Activated B cell treated with CpG ODN at 0.5 μM for 24 hours (primary cell): ENCODE results near the gene RETREG1. TPM values are rescaled to one million over a fixed set of nuclear protein-coding genes. Genes with fewer than 3 reads are reported as not detected.

Experiments
- ATAC-seq: fragments of 200-7000 bp; cut with Tn5 transposase; one replicate; pipeline ENCODE4 v1.10.0; 2021; ENCODE audit warnings: low read depth, mild to moderate bottlenecking, moderate library complexity
- CTCF ChIA-PET: fragments of 350-600 bp; sonication (Branson Sonifier 250); formaldehyde crosslinking; loops from one replicate; lab custom pipeline; 2021; ENCODE audit warnings: antibody characterized with exemption; lab: Charles Lee
- POLR2A ChIA-PET: fragments of 350-600 bp; sonication (Branson Sonifier 250); formaldehyde crosslinking; loops from one replicate; lab custom pipeline; 2021; ENCODE audit warnings: antibody characterized with exemption; lab: Charles Lee
- DNase-seq: peaks from one replicate; pipeline ENCODE4 v3.0.0; 2022
- H3K27ac Mint-ChIP-seq: one replicate; pipeline ENCODE4 v1.8.0; 2020; ENCODE audit warnings: mixed read lengths
- H3K27me3 Mint-ChIP-seq: one replicate; pipeline ENCODE4 v1.8.0; 2021; ENCODE audit warnings: mixed read lengths
- H3K36me3 Mint-ChIP-seq: one replicate; pipeline ENCODE4 v1.8.0; 2021; ENCODE audit warnings: low read depth, mixed read lengths
- H3K4me1 Mint-ChIP-seq: one replicate; pipeline ENCODE4 v1.8.0; 2021; ENCODE audit warnings: mixed read lengths
- H3K4me3 Mint-ChIP-seq: one replicate; pipeline ENCODE4 v1.8.0; 2020; ENCODE audit warnings: mild to moderate bottlenecking, mixed read lengths
- H3K9me3 Mint-ChIP-seq: one replicate; pipeline ENCODE4 v1.8.0; 2020; ENCODE audit warnings: mixed read lengths
- CTCF ChIP-seq: fragments of 200-600 bp; IDR thresholded peaks from one replicate; pipeline ENCODE4 v1.8.0; 2022; ENCODE audit warnings: antibody characterized with exemption, mild to moderate bottlenecking
- intact Hi-C: fragments of 100-400 bp; cut with micrococcal nuclease; formaldehyde crosslinking; loops from one replicate; pipeline ENCODE4 v1.15.1; 2024
- total RNA-seq: library from RNA; stranded (reverse); gene quantifications from 2 replicates; pipeline ENCODE4 v1.2.3, GENCODE V29; 2022

The RETREG1 gene
- total RNA-seq, 1 donor from 2014 or later, result 3.5 TPM

GRCh38 chr5:16549491-16550206 lies 67.1 kb downstream of the RETREG1 start:
- POLR2A ChIA-PET, result no interaction called here
- H3K4me1 Mint-ChIP-seq, result peaks cover 18% of the 10 kb centered on the region
- H3K9me3 Mint-ChIP-seq, result no peaks in the 10 kb centered on the region
- no peaks in the 10 kb centered on the region for H3K27me3 Mint-ChIP-seq
- no peak for TF ChIP-seq CTCF
- CTCF ChIA-PET, result no interaction called here
- no peak for ATAC-seq
- intact Hi-C loops, result loop anchor here (1.0 kb wide), 1 partner anchor 60 kb away; no protein-coding TSS in a partner anchor
- no peak overlapping the region for H3K27ac Mint-ChIP-seq
- DNase-seq, result no peak
- H3K4me3 Mint-ChIP-seq, result peak overlapping the region; percentile 1
- H3K36me3 Mint-ChIP-seq, result no peaks in the 10 kb centered on the region

- H3K4me3 Mint-ChIP-seq, result no peak overlapping the region
- ATAC-seq (no peak), DNase-seq (no peak)
- peaks cover 18% of the 10 kb centered on the region for H3K4me1 Mint-ChIP-seq
- no peaks in the 10 kb centered on the region for H3K27me3 Mint-ChIP-seq
- H3K27ac Mint-ChIP-seq, result no peak overlapping the region
- CTCF ChIA-PET, result no interaction called here
- H3K36me3 Mint-ChIP-seq, result no peaks in the 10 kb centered on the region
- H3K9me3 Mint-ChIP-seq, result no peaks in the 10 kb centered on the region
- intact Hi-C loops, result no loop called here
- POLR2A ChIA-PET, result no interaction called here
- no peak for TF ChIP-seq CTCF
These were observed 68.0 kb downstream of the RETREG1 start for GRCh38 chr5:16548812-16549211.

- ChIA-PET POLR2A (no interaction called here), CTCF (no interaction called here)
- H3K4me3 Mint-ChIP-seq, result no peak overlapping the region
- TF ChIP-seq CTCF, result no peak
- H3K27ac Mint-ChIP-seq, result no peak overlapping the region
- H3K4me1 Mint-ChIP-seq, result peaks cover 18% of the 10 kb centered on the region
- intact Hi-C loops, result no loop called here
- ATAC-seq, result no peak
- no peaks in the 10 kb centered on the region for H3K36me3 Mint-ChIP-seq
- no peak for DNase-seq
- no peaks in the 10 kb centered on the region for H3K9me3 Mint-ChIP-seq
- no peaks in the 10 kb centered on the region for H3K27me3 Mint-ChIP-seq
These were observed 68.7 kb downstream of the RETREG1 start for GRCh38 chr5:16548115-16548514.

GRCh38 chr5:16547200-16547842 lies 69.5 kb downstream of the RETREG1 start:
- Mint-ChIP-seq H3K4me1 (peaks cover 13% of the 10 kb centered on the region), H3K36me3 (no peaks in the 10 kb centered on the region), H3K9me3 (no peaks in the 10 kb centered on the region), H3K27me3 (peaks cover 3% of the 10 kb centered on the region), H3K4me3 (no peak overlapping the region), H3K27ac (no peak overlapping the region)
- intact Hi-C loops, result no loop called here
- POLR2A ChIA-PET, result interaction anchor here (0.6 kb wide), 1 partner anchor 212 kb away, joined by 3 read pairs; no protein-coding TSS in a partner anchor
- no peak for ATAC-seq
- CTCF ChIA-PET, result no interaction called here
- no peak for TF ChIP-seq CTCF
- DNase-seq, result no peak

- ChIA-PET CTCF (no interaction called here), POLR2A (no interaction called here)
- H3K36me3 Mint-ChIP-seq, result no peaks in the 10 kb centered on the region
- DNase-seq, result no peak
- H3K4me3 Mint-ChIP-seq, result no peak overlapping the region
- TF ChIP-seq CTCF, result no peak
- H3K4me1 Mint-ChIP-seq, result peaks cover 15% of the 10 kb centered on the region
- no peak overlapping the region for H3K27ac Mint-ChIP-seq
- H3K27me3 Mint-ChIP-seq, result peaks cover 3% of the 10 kb centered on the region
- intact Hi-C loops, result no loop called here
- H3K9me3 Mint-ChIP-seq, result no peaks in the 10 kb centered on the region
- ATAC-seq, result no peak
These were observed 70.1 kb downstream of the RETREG1 start for GRCh38 chr5:16546732-16547131.
